Memory B cell (primary cell): Measurements from ENCODE around the gene SRP9.

Experiments
- ATAC-seq: fragments of 150-1000 bp; cut with Tn5 transposase; 2 replicates; pipeline ENCODE4 v1.10.0; 2021; ENCODE audit warnings: low read depth, mild to moderate bottlenecking, moderate library complexity
- DNase-seq, 2 donors: peaks; one replicate each; pipeline ENCODE4 v3.0.0; 2022; ENCODE audit warnings: low spot score in 2 of 2
- H3K27ac Mint-ChIP-seq: one replicate; pipeline ENCODE4 v1.8.0; 2022; ENCODE audit warnings: mild to moderate bottlenecking, moderate library complexity, mixed read lengths
- H3K27me3 Mint-ChIP-seq: one replicate; pipeline ENCODE4 v1.8.0; 2022; ENCODE audit warnings: mixed read lengths
- H3K36me3 Mint-ChIP-seq: one replicate; pipeline ENCODE4 v1.8.0; 2022; ENCODE audit warnings: mild to moderate bottlenecking, mixed read lengths
- H3K4me1 Mint-ChIP-seq: one replicate; pipeline ENCODE4 v1.8.0; 2022; ENCODE audit warnings: mixed read lengths
- H3K4me3 Mint-ChIP-seq: one replicate; pipeline ENCODE4 v1.8.0; 2022; ENCODE audit warnings: mild to moderate bottlenecking, moderate library complexity, mixed read lengths
- H3K9me3 Mint-ChIP-seq: one replicate; pipeline ENCODE4 v1.8.0; 2022; ENCODE audit warnings: mixed read lengths

Gene SRP9

GRCh38 chr1:225763716-225764548, 13.7 kb upstream of the SRP9 start:
- Mint-ChIP-seq H3K27me3 (peaks cover 9% of the 10 kb centered on the region), H3K9me3 (no peaks in the 10 kb centered on the region), H3K36me3 (no peaks in the 10 kb centered on the region), H3K27ac (no peak overlapping the region), H3K4me3 (peak overlapping the region; percentile 24), H3K4me1 (peaks cover 6% of the 10 kb centered on the region)
- DNase-seq (no peak), ATAC-seq (no peak)

- Mint-ChIP-seq H3K27ac (no peak overlapping the region), H3K4me3 (no peak overlapping the region), H3K9me3 (no peaks in the 10 kb centered on the region), H3K4me1 (peaks cover 6% of the 10 kb centered on the region), H3K36me3 (no peaks in the 10 kb centered on the region), H3K27me3 (peaks cover 11% of the 10 kb centered on the region)
- DNase-seq, result no peak
- no peak for ATAC-seq
These were observed 11.5 kb upstream of the SRP9 start for GRCh38 chr1:225765982-225766674.

- Mint-ChIP-seq H3K9me3 (no peaks in the 10 kb centered on the region), H3K27ac (no peak overlapping the region), H3K27me3 (peaks cover 11% of the 10 kb centered on the region), H3K36me3 (no peaks in the 10 kb centered on the region), H3K4me1 (peaks cover 6% of the 10 kb centered on the region), H3K4me3 (no peak overlapping the region)
- DNase-seq (no peak), ATAC-seq (no peak)
These were observed 10.5 kb upstream of the SRP9 start for GRCh38 chr1:225766967-225767633.

- peaks cover 11% of the 10 kb centered on the region for H3K27me3 Mint-ChIP-seq
- DNase-seq (no peak), ATAC-seq (no peak)
- peaks cover 6% of the 10 kb centered on the region for H3K4me1 Mint-ChIP-seq
- no peaks in the 10 kb centered on the region for H3K9me3 Mint-ChIP-seq
- H3K27ac Mint-ChIP-seq, result no peak overlapping the region
- H3K36me3 Mint-ChIP-seq, result no peaks in the 10 kb centered on the region
- no peak overlapping the region for H3K4me3 Mint-ChIP-seq
These were observed 9.7 kb upstream of the SRP9 start for GRCh38 chr1:225767634-225768540.

- DNase-seq, result no peak
- H3K27me3 Mint-ChIP-seq, result peaks cover 11% of the 10 kb centered on the region
- no peak overlapping the region for H3K4me3 Mint-ChIP-seq
- peaks cover 6% of the 10 kb centered on the region for H3K4me1 Mint-ChIP-seq
- H3K9me3 Mint-ChIP-seq, result no peaks in the 10 kb centered on the region
- no peak overlapping the region for H3K27ac Mint-ChIP-seq
- no peak for ATAC-seq
- H3K36me3 Mint-ChIP-seq, result no peaks in the 10 kb centered on the region
These were observed 8.8 kb upstream of the SRP9 start for GRCh38 chr1:225768662-225769426.

GRCh38 chr1:225769687-225770086, 7.9 kb upstream of the SRP9 start:
- H3K36me3 Mint-ChIP-seq, result no peaks in the 10 kb centered on the region
- no peak overlapping the region for H3K4me3 Mint-ChIP-seq
- H3K9me3 Mint-ChIP-seq, result no peaks in the 10 kb centered on the region
- ATAC-seq, result no peak
- no peak for DNase-seq
- H3K27me3 Mint-ChIP-seq, result peaks cover 11% of the 10 kb centered on the region
- H3K4me1 Mint-ChIP-seq, result peaks cover 3% of the 10 kb centered on the region
- H3K27ac Mint-ChIP-seq, result no peak overlapping the region

GRCh38 chr1:225770561-225771248, 6.9 kb upstream of the SRP9 start:
- Mint-ChIP-seq H3K27me3 (peaks cover 9% of the 10 kb centered on the region), H3K4me3 (no peak overlapping the region), H3K9me3 (no peaks in the 10 kb centered on the region), H3K4me1 (no peaks in the 10 kb centered on the region), H3K36me3 (no peaks in the 10 kb centered on the region), H3K27ac (no peak overlapping the region)
- ATAC-seq, result no peak
- DNase-seq, result no peak

GRCh38 chr1:225771661-225772322, 5.8 kb upstream of the SRP9 start:
- Mint-ChIP-seq H3K9me3 (no peaks in the 10 kb centered on the region), H3K4me3 (no peak overlapping the region), H3K27me3 (peaks cover 3% of the 10 kb centered on the region), H3K4me1 (no peaks in the 10 kb centered on the region), H3K27ac (no peak overlapping the region), H3K36me3 (no peaks in the 10 kb centered on the region)
- DNase-seq, result no peak
- ATAC-seq, result no peak

- Mint-ChIP-seq H3K4me1 (no peaks in the 10 kb centered on the region), H3K27me3 (peaks cover 2% of the 10 kb centered on the region), H3K27ac (no peak overlapping the region), H3K9me3 (no peaks in the 10 kb centered on the region), H3K36me3 (no peaks in the 10 kb centered on the region), H3K4me3 (no peak overlapping the region)
- ATAC-seq (peak; percentile 58), DNase-seq (peak in 1 of 2 donors; percentile 11)
These were observed 5.3 kb upstream of the SRP9 start for GRCh38 chr1:225772323-225772768.

GRCh38 chr1:225772848-225773247, 4.8 kb upstream of the SRP9 start:
- ATAC-seq (no peak), DNase-seq (no peak)
- no peaks in the 10 kb centered on the region for H3K9me3 Mint-ChIP-seq
- no peaks in the 10 kb centered on the region for H3K4me1 Mint-ChIP-seq
- no peaks in the 10 kb centered on the region for H3K36me3 Mint-ChIP-seq
- H3K27ac Mint-ChIP-seq, result no peak overlapping the region
- peaks cover 2% of the 10 kb centered on the region for H3K27me3 Mint-ChIP-seq
- H3K4me3 Mint-ChIP-seq, result no peak overlapping the region

- ATAC-seq (no peak), DNase-seq (no peak)
- H3K9me3 Mint-ChIP-seq, result no peaks in the 10 kb centered on the region
- no peaks in the 10 kb centered on the region for H3K36me3 Mint-ChIP-seq
- H3K27ac Mint-ChIP-seq, result no peak overlapping the region
- peaks cover 1% of the 10 kb centered on the region for H3K27me3 Mint-ChIP-seq
- no peak overlapping the region for H3K4me3 Mint-ChIP-seq
- H3K4me1 Mint-ChIP-seq, result no peaks in the 10 kb centered on the region
These were observed 3.1 kb upstream of the SRP9 start for GRCh38 chr1:225774281-225775147.
